HL-60 (cell line): ENCODE data around the gene KLHL3.

ENCODE experiments used
- DNase-seq, 2 experiments: peaks; one replicate each; pipeline ENCODE4 v3.0.0-alpha.2; 2010 to 2020; ENCODE audit warnings: low read depth in 1 of 2, low spot score in 1 of 2
- H3K27ac ChIP-seq: fragments of 250-450 bp; sonication (Bioruptor Pico); replicated peaks from 2 replicates; pipeline ENCODE4 v1.5.1; 2020; ENCODE audit warnings: mild to moderate bottlenecking, moderate library complexity
- H3K27me3 ChIP-seq: fragments of 250-450 bp; sonication (Bioruptor Pico); 2 replicates; pipeline ENCODE4 v1.5.1; 2021; ENCODE audit warnings: mild to moderate bottlenecking, moderate library complexity; ENCODE audit not compliant: insufficient read depth, poor library complexity, severe bottlenecking
- H3K4me3 ChIP-seq: replicated peaks from 2 replicates; pipeline ENCODE4 v1.5.1; 2011; ENCODE audit warnings: mild to moderate bottlenecking, control low read depth, low read length; ENCODE audit not compliant: insufficient read depth
- GABPA ChIP-seq: IDR thresholded peaks from 2 replicates; pipeline ENCODE4 v1.6.1; 2012; ENCODE audit warnings: low read depth
- POLR2AphosphoS5 ChIP-seq: IDR thresholded peaks from 2 replicates; pipeline ENCODE4 v1.6.1; 2012; ENCODE audit warnings: low read depth
- REST ChIP-seq: IDR thresholded peaks from 2 replicates; pipeline ENCODE4 v1.6.1; 2012; ENCODE audit warnings: low read depth; ENCODE audit not compliant: insufficient replicate concordance
- SPI1 ChIP-seq: IDR thresholded peaks from 2 replicates; pipeline ENCODE4 v1.6.1; 2012; ENCODE audit warnings: low read depth, mild to moderate bottlenecking, borderline replicate concordance
- TF ChIP-seq, protein P1 (sequence below): IDR thresholded peaks from one replicate; pipeline ENCODE4 v1.5.1; 2011; ENCODE audit warnings: low read length, control low read depth, inconsistent platforms; ENCODE audit not compliant: insufficient read depth

Gene KLHL3

DNA sequence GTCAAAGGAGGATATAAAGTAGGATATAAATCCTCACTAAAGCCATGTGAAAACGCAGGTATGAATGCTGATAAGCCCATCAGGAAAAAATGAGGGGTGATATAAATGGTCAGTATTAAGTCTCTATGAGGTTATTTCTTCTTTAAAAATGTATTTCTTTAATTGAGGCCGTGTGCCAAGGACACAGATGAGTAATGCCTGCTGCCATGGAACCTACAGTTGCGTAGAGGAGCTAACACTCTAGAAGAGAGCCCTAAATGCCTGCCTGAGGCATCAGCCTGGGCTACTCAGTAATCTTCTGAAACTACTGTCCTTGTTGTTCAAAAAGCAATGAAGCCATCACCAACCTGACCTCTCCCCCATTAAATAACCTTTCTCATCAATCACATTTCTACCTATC, 84.9 kb downstream of the KLHL3 start:
- H3K27me3 ChIP-seq: no peaks in the 10 kb centered on the region
- H3K27ac ChIP-seq: no peak overlapping the region
- no peak overlapping the region for H3K4me3 ChIP-seq
- DNase-seq: no peak
- TF ChIP-seq, protein P1, sequence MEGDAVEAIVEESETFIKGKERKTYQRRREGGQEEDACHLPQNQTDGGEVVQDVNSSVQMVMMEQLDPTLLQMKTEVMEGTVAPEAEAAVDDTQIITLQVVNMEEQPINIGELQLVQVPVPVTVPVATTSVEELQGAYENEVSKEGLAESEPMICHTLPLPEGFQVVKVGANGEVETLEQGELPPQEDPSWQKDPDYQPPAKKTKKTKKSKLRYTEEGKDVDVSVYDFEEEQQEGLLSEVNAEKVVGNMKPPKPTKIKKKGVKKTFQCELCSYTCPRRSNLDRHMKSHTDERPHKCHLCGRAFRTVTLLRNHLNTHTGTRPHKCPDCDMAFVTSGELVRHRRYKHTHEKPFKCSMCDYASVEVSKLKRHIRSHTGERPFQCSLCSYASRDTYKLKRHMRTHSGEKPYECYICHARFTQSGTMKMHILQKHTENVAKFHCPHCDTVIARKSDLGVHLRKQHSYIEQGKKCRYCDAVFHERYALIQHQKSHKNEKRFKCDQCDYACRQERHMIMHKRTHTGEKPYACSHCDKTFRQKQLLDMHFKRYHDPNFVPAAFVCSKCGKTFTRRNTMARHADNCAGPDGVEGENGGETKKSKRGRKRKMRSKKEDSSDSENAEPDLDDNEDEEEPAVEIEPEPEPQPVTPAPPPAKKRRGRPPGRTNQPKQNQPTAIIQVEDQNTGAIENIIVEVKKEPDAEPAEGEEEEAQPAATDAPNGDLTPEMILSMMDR: no peak
- no peak for TF ChIP-seq POLR2AphosphoS5
- TF ChIP-seq REST: no peak
- TF ChIP-seq SPI1: no peak
- TF ChIP-seq GABPA: no peak

DNA sequence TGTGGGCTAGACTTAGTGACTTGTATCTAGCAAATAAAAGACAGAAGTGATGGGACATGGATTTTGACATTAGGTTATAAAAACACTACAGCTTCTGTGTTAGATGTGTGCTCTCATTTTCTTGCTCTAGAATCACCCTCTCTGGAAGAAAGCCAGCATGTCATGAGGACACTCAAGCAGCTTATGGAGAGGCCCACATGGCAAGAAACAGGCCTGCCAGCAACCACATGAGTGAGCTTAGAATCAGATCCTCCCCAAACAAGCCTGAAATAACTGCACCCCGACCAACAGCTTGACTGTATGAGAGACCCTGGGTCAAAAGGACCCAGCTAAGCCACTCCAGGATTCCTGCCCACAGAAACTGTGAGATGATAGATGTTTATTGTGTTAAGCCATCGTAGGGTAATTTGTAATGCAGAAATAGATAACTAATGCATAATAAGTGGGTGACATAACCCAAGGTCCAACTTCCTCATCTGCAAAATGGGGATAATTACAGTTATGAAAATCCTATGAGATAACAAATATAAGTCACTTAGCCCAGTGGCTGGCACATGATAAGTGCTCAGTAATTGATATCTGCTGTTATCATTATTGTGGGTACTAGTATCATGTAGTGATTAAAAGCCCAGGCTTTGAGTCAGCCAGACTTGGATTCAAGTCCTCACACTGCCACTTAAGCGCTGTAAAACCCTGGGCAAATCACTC, 86.5 kb downstream of the KLHL3 start:
- TF ChIP-seq POLR2AphosphoS5 (no peak), GABPA (no peak), SPI1 (no peak), REST (no peak)
- TF ChIP-seq, protein P1: no peak
- H3K27ac ChIP-seq: no peak overlapping the region
- DNase-seq: no peak
- no peaks in the 10 kb centered on the region for H3K27me3 ChIP-seq
- no peak overlapping the region for H3K4me3 ChIP-seq

DNA sequence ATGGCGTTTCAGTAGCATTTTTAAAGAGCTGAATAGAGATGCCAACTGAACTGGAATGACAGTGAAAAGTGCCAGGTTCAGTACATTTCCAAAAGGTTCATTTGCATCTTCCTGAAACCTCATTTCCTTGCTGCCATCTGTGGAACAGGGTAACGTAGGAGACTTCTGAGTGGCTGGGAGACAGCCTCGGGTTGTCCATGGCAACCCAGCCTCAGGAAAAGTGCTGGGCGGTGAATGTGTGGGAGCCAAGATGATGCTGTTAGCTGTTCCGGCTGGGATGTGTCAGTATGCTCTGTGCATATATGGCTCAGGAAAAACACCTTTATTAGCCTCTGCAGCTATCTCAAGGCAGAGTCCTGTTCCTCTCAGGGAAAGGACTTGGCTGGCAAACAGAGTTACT, 87.5 kb downstream of the KLHL3 start:
- H3K27ac ChIP-seq: no peak overlapping the region
- H3K27me3 ChIP-seq: no peaks in the 10 kb centered on the region
- TF ChIP-seq SPI1: no peak
- TF ChIP-seq POLR2AphosphoS5: no peak
- TF ChIP-seq, protein P1: no peak
- TF ChIP-seq REST: no peak
- TF ChIP-seq GABPA: no peak
- no peak overlapping the region for H3K4me3 ChIP-seq
- DNase-seq: no peak
